Heart left ventricle (tissue), 16 donors: ENCODE measurements around the gene MGAM2. TPM values are rescaled to one million over a fixed set of nuclear protein-coding genes. Genes with fewer than 3 reads are reported as not detected.

Experiments used
- ATAC-seq, 4 donors: fragments of 200-7000 bp; cut with Tn5 transposase; one replicate each; pipeline ENCODE4 v1.9.1; 2020 to 2022; ENCODE audit warnings: moderate library complexity in 4 of 4, mild to moderate bottlenecking in 3 of 4, moderate number of reproducible peaks in 1 of 4
- DNase-seq, 5 donors: peaks; one replicate each; pipeline ENCODE4 v3.0.0-alpha.2; 2020
- H3K27ac ChIP-seq, 12 donors: fragments of 200-600 bp; sonication (generic) in 4 of 12; one replicate each; pipeline versions ENCODE4 v1.5.0 to v1.8.0; 2016 to 2022; ENCODE audit warnings: mild to moderate bottlenecking in 2 of 12
- H3K27me3 ChIP-seq, 9 donors: fragments of 200-600 bp; sonication (generic) in 2 of 9; one replicate each; pipeline versions ENCODE4 v1.5.1 to v1.8.0; 2016 to 2022; ENCODE audit warnings: mild to moderate bottlenecking in 3 of 9
- H3K36me3 ChIP-seq, 9 donors: fragments of 200-600 bp; sonication (generic) in 2 of 9; one replicate each; pipeline versions ENCODE4 v1.5.0 to v1.8.0; 2018 to 2022; ENCODE audit warnings: mild to moderate bottlenecking in 2 of 9
- H3K4me1 ChIP-seq, 12 donors: fragments of 200-600 bp; sonication (generic) in 4 of 12; one replicate each; pipeline versions ENCODE4 v1.5.0 to v1.8.0; 2016 to 2022; ENCODE audit warnings: mild to moderate bottlenecking in 3 of 12
- H3K4me3 ChIP-seq, 12 donors: fragments of 200-600 bp; sonication (generic) in 4 of 12; one replicate each; pipeline versions ENCODE4 v1.5.0 to v1.8.0; 2017 to 2022; ENCODE audit warnings: mild to moderate bottlenecking in 9 of 12, moderate library complexity in 4 of 12
- H3K9me3 ChIP-seq, 12 donors: fragments of 200-600 bp; sonication (generic) in 4 of 12; one replicate each; pipeline versions ENCODE4 v1.5.0 to v1.8.0; 2016 to 2022; ENCODE audit warnings: mild to moderate bottlenecking in 1 of 12
- POLR2A ChIP-seq, 2 donors: fragments of 450-650 bp; IDR thresholded peaks; one replicate each; pipeline ENCODE4 v1.6.1; 2017; ENCODE audit warnings: antibody characterized with exemption in 2 of 2, mild to moderate bottlenecking in 2 of 2, moderate library complexity in 2 of 2
- WGBS, 4 donors: extraction: QIAGEN DNeasy Blood & Tissue Kit in 2 of 4; methylation state at CpG; one replicate each; pipeline versions ENCODE4 v1.1.5 to v1.1.7; 2013 to 2018; 5-methylcytosine and 5-hydroxymethylcytosine counted together
- intact Hi-C, 10 donors: fragments of 100-400 bp; cut with DNase I; formaldehyde crosslinking; loops; one replicate each; pipeline versions ENCODE4 v1.11.1 to v1.14.2; 2022
- polyA plus RNA-seq, 2 donors: library from polyadenylated mRNA; stranded (reverse); fragments of 200-250 nt; gene quantifications; one replicate each; pipeline ENCODE4 v1.2.3, GENCODE V29; 2013
- total RNA-seq, 9 donors: library from RNA; depleted of rRNA in 2 of 9; stranded (reverse); fragments of >200 nt in 2 of 9; fragmentation: NEBNext Ultra II Directional in 3 of 9; extraction: Animal tissue kit (Norgen Biotek cat#: 25700) in 3 of 9; gene quantifications; one replicate each; pipeline versions ENCODE4 v1.1.0 to v1.2.4, GENCODE V29; 2016 to 2023
- TF ChIP-seq, protein P1 (sequence below), 12 donors: fragments of 200-600 bp; sonication (generic) in 4 of 12; IDR thresholded peaks; one replicate each; pipeline versions ENCODE4 v1.5.0 to v1.8.0; 2018 to 2022; ENCODE audit warnings: antibody characterized with exemption in 12 of 12, mild to moderate bottlenecking in 5 of 12
- donor health status: ischemic (EF 13 %, LVEDD 7.1; RV severe dilation, severe dysfunction).
- donor health status: healthy with polysubstance abuse.
- donor health status: DM: no; HTN: yes; CAD: no.
- donor health status: DM: no; HTN: no; CAD: no.
- donor health status: ischemic (EF 25% LVEDD 6.9; RV normal size, moderate dysfunction).
- donor health status: ischemic (EF 25% LVEDD 5.7; RV mildly dilated, moderate dysfunction).
- donor health status: healthy.
- donor health status: DM: yes; HTN: yes; CAD: no.
- donor health status: ischemic (EF 35%, LVEDD 5.7; RV mildly dilated, moderate dysfunction).
- donor health status: nonischemic (EF 11% LVEDD 7.7; RV severe dilation, severe dysfunction).
- donor health status: DM: yes; HTN: yes; CAD: no.
- donor health status: PGD.
- donor health status: ischemic (EF 29% LVEDD 5.4; RV normal size, mild dysfunction).
- donor health status: nonischemic (EF 23%, LVEDD 6.1; RV moderate dilation, normal function).

MGAM2 gene
- total and polyA plus RNA-seq, 11 donors, result 0.01 to 0.13 (median 0.07) TPM; not detected in 4

DNA sequence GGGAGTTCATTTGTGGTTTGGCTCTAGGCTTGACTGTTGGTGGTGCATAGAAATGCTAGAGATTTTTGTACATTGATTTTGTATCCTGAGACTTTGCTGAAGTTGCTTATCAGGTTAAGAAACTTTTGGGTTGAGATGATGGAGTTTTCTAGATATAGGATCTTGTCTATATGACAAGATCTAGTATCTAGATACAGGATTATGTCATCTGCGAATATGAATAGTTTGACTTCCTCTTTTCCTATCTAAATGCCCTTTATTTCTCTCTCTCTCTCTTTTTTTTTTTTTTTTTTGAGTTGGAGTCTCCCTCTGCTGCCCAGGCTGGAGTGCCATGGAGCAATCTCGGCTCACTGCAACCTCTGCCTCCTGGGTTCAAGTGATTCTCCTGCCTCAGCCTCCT, 62.9 kb downstream of the MGAM2 start:
- no peak for DNase-seq
- H3K36me3 ChIP-seq, result no peaks in the 10 kb centered on the region
- no peak overlapping the region for H3K27ac ChIP-seq
- peaks cover 0 to 8% (median 0%) of the 10 kb centered on the region in 12 donors for H3K9me3 ChIP-seq
- no peak for ATAC-seq
- no peak overlapping the region for H3K4me3 ChIP-seq
- no peaks in the 10 kb centered on the region for H3K4me1 ChIP-seq
- WGBS, 4 donors, result 63 to 86% (median 73%) methylated on average over 2 of the region's 2 CpGs
- no peaks in the 10 kb centered on the region for H3K27me3 ChIP-seq
- TF ChIP-seq, protein P1, sequence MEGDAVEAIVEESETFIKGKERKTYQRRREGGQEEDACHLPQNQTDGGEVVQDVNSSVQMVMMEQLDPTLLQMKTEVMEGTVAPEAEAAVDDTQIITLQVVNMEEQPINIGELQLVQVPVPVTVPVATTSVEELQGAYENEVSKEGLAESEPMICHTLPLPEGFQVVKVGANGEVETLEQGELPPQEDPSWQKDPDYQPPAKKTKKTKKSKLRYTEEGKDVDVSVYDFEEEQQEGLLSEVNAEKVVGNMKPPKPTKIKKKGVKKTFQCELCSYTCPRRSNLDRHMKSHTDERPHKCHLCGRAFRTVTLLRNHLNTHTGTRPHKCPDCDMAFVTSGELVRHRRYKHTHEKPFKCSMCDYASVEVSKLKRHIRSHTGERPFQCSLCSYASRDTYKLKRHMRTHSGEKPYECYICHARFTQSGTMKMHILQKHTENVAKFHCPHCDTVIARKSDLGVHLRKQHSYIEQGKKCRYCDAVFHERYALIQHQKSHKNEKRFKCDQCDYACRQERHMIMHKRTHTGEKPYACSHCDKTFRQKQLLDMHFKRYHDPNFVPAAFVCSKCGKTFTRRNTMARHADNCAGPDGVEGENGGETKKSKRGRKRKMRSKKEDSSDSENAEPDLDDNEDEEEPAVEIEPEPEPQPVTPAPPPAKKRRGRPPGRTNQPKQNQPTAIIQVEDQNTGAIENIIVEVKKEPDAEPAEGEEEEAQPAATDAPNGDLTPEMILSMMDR (IDR thresholded peaks at IDR 0.05), result no peak
- TF ChIP-seq POLR2A (IDR thresholded peaks at IDR 0.05), result no peak
- intact Hi-C loops, result no loop called here

DNA sequence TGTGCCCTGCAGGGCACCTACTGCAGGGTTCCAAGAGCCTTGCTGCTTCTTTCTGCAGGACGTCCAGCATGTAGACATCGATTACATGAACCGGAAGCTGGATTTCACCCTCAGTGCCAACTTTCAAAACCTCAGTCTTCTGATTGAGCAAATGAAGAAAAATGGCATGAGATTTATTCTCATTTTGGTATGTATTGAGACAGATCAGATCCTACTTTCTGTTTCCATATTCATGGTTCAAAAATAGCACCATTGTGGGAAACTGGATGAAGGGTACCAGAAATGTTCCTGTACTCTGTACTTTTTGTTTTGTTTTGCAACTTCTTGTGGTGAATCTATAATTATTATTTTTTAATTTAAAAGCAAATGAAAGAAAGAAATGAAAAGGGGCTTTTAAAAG, 64.1 kb downstream of the MGAM2 start:
- Histone ChIP-seq H3K4me1 (no peaks in the 10 kb centered on the region), H3K36me3 (no peaks in the 10 kb centered on the region), H3K9me3 (peaks cover 0 to 8% (median 0%) of the 10 kb centered on the region in 12 donors), H3K27ac (no peak overlapping the region), H3K27me3 (no peaks in the 10 kb centered on the region), H3K4me3 (no peak overlapping the region)
- 83 to 93% (median 88%) methylated on average over 3 of the region's 3 CpGs for WGBS, 4 donors
- intact Hi-C loops, result no loop called here
- ATAC-seq (no peak), DNase-seq (no peak)
- no peak for TF ChIP-seq POLR2A (IDR thresholded peaks at IDR 0.05)
- TF ChIP-seq, protein P1 (IDR thresholded peaks at IDR 0.05), result no peak

DNA sequence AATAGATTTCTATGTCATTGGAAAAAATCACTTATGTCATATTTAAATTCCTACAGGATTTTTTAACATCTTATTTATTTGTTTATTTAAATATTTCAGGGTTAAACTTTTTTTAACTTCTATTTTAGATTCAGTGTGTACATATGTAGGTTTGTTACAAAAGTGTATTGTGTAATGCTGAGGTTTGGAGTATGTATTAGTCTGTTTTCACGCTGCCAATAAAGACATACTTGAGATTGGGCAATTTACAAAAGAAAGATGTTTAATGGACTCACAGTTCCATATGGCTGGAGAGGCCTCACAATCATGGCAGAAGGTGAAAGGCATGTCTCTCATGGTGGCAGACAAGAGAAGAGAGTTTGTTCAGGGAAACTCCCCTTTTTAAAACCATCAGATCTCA, 65.4 kb downstream of the MGAM2 start:
- Histone ChIP-seq H3K27me3 (no peaks in the 10 kb centered on the region), H3K9me3 (peaks cover 0 to 8% (median 0%) of the 10 kb centered on the region in 12 donors), H3K27ac (no peak overlapping the region), H3K36me3 (no peaks in the 10 kb centered on the region), H3K4me3 (no peak overlapping the region), H3K4me1 (no peaks in the 10 kb centered on the region)
- TF ChIP-seq, protein P1 (IDR thresholded peaks at IDR 0.05), result no peak
- no peak for TF ChIP-seq POLR2A (IDR thresholded peaks at IDR 0.05)
- no peak for ATAC-seq
- WGBS, 4 donors, result 74 to 86% (median 80%) methylated on average over 1 of the region's 1 CpG
- DNase-seq, result no peak
- intact Hi-C loops, result no loop called here

DNA sequence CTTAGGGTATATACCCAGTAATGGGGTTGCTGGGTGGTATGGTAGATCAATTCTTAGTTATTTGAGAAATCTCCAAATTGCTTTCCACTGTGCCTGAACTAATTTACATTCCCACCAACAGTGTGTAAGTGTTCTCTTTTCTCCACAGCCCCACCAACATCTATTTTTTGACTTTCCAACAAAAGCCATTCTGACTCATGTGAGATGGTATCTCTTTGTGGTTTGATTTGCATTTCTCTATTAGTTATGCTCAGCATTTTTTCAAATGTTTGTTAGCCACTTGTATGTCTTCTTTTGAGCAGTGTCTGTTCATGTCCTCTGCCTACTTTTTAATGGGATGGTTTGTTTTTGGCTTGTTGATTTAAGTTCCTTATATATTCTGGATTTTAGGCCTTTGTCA, 66.4 kb downstream of the MGAM2 start:
- Histone ChIP-seq H3K4me3 (no peak overlapping the region), H3K9me3 (peaks cover 0 to 8% (median 0%) of the 10 kb centered on the region in 12 donors), H3K4me1 (no peaks in the 10 kb centered on the region), H3K36me3 (no peaks in the 10 kb centered on the region), H3K27me3 (no peaks in the 10 kb centered on the region), H3K27ac (no peak overlapping the region)
- TF ChIP-seq, protein P1 (IDR thresholded peaks at IDR 0.05), result no peak
- ATAC-seq (no peak), DNase-seq (no peak)
- intact Hi-C loops, result no loop called here
